Osteoblast (primary cell): ENCODE data around the gene TP73. TPM values are rescaled to one million over a fixed set of nuclear protein-coding genes. Genes with fewer than 3 reads are reported as not detected.

ENCODE experiments used
- DNase-seq: peaks from one replicate; pipeline ENCODE4 v3.0.0; 2011; ENCODE audit warnings: low spot score, mixed read lengths; ENCODE audit not compliant: insufficient read length; ENCODE audit errors: missing footprints
- H2AFZ ChIP-seq: 2 replicates; pipeline ENCODE4 v1.6.0; 2011; ENCODE audit warnings: mild to moderate bottlenecking, low read length
- H3K27ac ChIP-seq: 2 replicates; pipeline ENCODE4 v1.5.1; 2011; ENCODE audit warnings: mild to moderate bottlenecking, low read depth, low read length, moderate library complexity
- H3K27me3 ChIP-seq: 2 replicates; pipeline ENCODE4 v1.6.0; 2012; ENCODE audit warnings: mild to moderate bottlenecking, control low read depth, inconsistent platforms, low read length, moderate library complexity; ENCODE audit not compliant: insufficient read depth
- H3K36me3 ChIP-seq: 2 replicates; pipeline ENCODE4 v1.5.1; 2011; ENCODE audit warnings: mild to moderate bottlenecking, low read length, control low read depth, moderate library complexity; ENCODE audit not compliant: insufficient read depth
- H3K4me1 ChIP-seq: 2 replicates; pipeline ENCODE4 v1.5.1; 2011; ENCODE audit warnings: mild to moderate bottlenecking, low read length, control low read depth, moderate library complexity; ENCODE audit not compliant: insufficient read depth
- H3K4me2 ChIP-seq: 2 replicates; pipeline ENCODE4 v1.6.0; 2011; ENCODE audit warnings: mild to moderate bottlenecking, low read length; ENCODE audit not compliant: insufficient read depth
- H3K4me3 ChIP-seq: fragments of 200-600 bp; sonication (generic); 3 replicates; pipeline ENCODE4 v1.5.1; 2012; ENCODE audit warnings: mild to moderate bottlenecking, low read length, inconsistent platforms; ENCODE audit not compliant: insufficient read depth
- H3K79me2 ChIP-seq: 2 replicates; pipeline ENCODE4 v1.6.0; 2012; ENCODE audit warnings: mild to moderate bottlenecking, low read length, control low read depth, inconsistent platforms; ENCODE audit not compliant: insufficient read depth
- H3K9me3 ChIP-seq: 2 replicates; pipeline ENCODE4 v1.5.1; 2011; ENCODE audit warnings: low read depth, low read length, control low read depth
- H4K20me1 ChIP-seq: 2 replicates; pipeline ENCODE4 v1.6.0; 2012; ENCODE audit warnings: mild to moderate bottlenecking, low read length, control low read depth; ENCODE audit not compliant: insufficient read depth
- total RNA-seq: library from RNA; depleted of rRNA; stranded (reverse); fragments of >200 nt; gene quantifications from 2 replicates; pipeline ENCODE4 v1.2.3, GENCODE V29; 2012
- TF ChIP-seq, protein P1 (sequence below): IDR thresholded peaks from 2 replicates; pipeline ENCODE4 v1.5.1; 2011; ENCODE audit warnings: mild to moderate bottlenecking, low read depth, low read length, moderate library complexity; ENCODE audit errors: extremely low read depth

The TP73 gene
- total RNA-seq, 1 donor, result not detected

DNA sequence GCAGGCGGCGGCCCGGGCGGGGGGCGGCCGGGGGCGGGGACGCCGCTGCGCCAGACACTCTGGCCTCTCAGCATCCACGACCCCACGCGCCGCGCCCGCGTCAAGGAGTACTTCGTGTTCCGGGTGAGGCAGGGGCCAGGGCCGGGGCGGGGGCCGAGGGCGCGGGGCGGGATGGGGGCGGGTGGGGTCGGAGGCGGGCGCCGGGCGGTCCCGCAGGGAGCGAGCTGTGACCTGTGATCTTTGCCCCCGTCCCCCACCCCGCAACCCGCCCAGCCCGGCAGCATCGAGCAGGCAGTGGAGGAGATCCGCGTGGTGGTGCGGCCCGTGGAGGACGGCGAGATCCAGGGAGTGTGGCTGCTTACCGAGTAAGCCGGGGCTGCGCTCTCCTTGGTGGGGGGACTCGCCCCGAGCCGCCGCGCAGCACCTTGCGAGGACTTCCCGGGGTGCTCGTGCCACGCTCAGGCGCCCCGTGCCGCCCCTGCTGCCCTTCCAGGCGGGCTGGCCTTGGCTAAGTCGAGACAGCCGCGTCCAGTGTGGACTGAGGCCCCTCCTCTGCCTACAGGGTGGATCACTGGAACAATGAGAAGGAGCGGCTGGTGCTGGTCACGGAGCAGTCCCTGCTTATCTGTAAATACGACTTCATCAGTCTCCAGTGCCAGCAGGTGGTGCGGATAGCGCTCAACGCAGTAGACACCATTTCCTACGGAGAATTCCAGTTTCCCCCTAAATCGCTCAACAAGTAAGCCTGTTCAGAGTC lies 27.0 kb upstream of the TP73 start:
- H2AFZ ChIP-seq, result peak overlapping the region; percentile 65
- peaks cover 32% of the 10 kb centered on the region for H3K79me2 ChIP-seq
- H3K9me3 ChIP-seq, result no peaks in the 10 kb centered on the region
- peaks cover 18% of the 10 kb centered on the region for H3K4me1 ChIP-seq
- H4K20me1 ChIP-seq, result peaks cover 9% of the 10 kb centered on the region
- H3K4me3 ChIP-seq, result peak overlapping the region; percentile 100
- peak overlapping the region; percentile 87 for H3K4me2 ChIP-seq
- peaks cover 31% of the 10 kb centered on the region for H3K36me3 ChIP-seq
- peak overlapping the region; percentile 5 for H3K27ac ChIP-seq
- peak; percentile 95 for DNase-seq
- TF ChIP-seq, protein P1, sequence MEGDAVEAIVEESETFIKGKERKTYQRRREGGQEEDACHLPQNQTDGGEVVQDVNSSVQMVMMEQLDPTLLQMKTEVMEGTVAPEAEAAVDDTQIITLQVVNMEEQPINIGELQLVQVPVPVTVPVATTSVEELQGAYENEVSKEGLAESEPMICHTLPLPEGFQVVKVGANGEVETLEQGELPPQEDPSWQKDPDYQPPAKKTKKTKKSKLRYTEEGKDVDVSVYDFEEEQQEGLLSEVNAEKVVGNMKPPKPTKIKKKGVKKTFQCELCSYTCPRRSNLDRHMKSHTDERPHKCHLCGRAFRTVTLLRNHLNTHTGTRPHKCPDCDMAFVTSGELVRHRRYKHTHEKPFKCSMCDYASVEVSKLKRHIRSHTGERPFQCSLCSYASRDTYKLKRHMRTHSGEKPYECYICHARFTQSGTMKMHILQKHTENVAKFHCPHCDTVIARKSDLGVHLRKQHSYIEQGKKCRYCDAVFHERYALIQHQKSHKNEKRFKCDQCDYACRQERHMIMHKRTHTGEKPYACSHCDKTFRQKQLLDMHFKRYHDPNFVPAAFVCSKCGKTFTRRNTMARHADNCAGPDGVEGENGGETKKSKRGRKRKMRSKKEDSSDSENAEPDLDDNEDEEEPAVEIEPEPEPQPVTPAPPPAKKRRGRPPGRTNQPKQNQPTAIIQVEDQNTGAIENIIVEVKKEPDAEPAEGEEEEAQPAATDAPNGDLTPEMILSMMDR, result no peak
- no peaks in the 10 kb centered on the region for H3K27me3 ChIP-seq

DNA sequence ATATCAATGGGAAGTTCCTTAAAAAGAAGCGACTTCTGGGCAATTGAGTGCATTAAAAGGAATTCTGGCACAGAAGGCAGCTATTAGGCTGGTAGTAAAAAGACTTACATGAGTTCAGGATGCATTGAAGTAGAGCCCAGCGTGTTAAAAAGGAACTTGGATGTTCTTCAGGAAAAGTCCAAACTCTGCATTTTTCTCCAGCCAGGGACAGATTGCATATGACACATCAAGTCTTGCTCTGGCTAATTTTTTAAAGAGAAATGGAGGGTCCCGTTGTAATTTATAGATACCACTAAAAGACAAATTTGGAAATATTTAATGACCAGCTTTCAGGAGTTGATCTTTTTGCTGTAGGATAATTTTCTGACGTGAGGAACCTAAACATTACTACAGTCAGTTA lies 26.3 kb upstream of the TP73 start:
- Histone ChIP-seq H3K27ac (peak overlapping the region; percentile 5), H3K27me3 (no peaks in the 10 kb centered on the region), H3K36me3 (peaks cover 31% of the 10 kb centered on the region), H3K4me1 (peaks cover 18% of the 10 kb centered on the region), H2AFZ (no peak overlapping the region), H3K79me2 (peaks cover 32% of the 10 kb centered on the region), H3K4me2 (peak overlapping the region; percentile 87), H3K4me3 (peak overlapping the region; percentile 100), H4K20me1 (peaks cover 9% of the 10 kb centered on the region), H3K9me3 (no peaks in the 10 kb centered on the region)
- TF ChIP-seq, protein P1, result no peak
- peak; percentile 68 for DNase-seq

DNA sequence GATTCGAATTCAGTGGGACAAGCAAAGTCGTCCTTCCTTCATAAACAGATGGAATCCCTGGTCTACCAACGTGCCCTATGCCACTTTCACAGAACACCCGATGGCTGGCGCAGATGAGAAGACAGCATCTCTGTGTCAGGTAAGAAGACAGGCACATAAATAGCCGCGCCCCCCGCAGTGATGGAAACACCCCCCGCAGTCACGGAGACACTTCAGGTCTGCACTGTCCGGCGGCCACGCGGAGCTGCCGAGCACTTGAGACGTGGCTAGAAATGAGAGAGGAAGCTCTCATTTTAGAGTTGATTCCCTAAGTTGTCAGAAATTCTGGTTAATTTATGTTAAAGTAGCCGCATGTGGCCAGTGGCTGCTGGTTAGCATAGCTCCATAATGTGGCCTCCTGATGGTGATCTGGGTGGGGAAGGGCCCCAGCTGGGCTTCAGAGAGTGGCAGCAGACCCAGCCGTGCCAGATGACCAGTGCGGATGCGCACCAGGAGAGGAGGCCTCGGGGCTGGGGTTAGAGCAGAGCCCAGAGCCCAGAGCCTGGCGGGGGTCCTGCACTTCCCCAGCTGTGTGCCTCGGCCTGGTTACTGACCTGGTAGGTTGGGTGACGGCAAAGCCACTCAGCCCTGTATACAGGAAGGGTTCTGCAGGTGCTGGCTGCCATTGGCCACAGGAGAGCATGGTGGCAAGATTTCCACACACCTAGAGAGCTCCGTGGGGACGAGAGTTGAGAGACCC lies 24.6 kb upstream of the TP73 start:
- H3K27me3 ChIP-seq, result no peaks in the 10 kb centered on the region
- H3K36me3 ChIP-seq, result peaks cover 34% of the 10 kb centered on the region
- TF ChIP-seq, protein P1, result no peak
- no peak overlapping the region for H3K27ac ChIP-seq
- H3K9me3 ChIP-seq, result no peaks in the 10 kb centered on the region
- peak; percentile 65 for DNase-seq
- H3K4me2 ChIP-seq, result no peak overlapping the region
- H3K4me3 ChIP-seq, result no peak overlapping the region
- peaks cover 18% of the 10 kb centered on the region for H3K4me1 ChIP-seq
- peaks cover 5% of the 10 kb centered on the region for H4K20me1 ChIP-seq
- peaks cover 29% of the 10 kb centered on the region for H3K79me2 ChIP-seq
- no peak overlapping the region for H2AFZ ChIP-seq

DNA sequence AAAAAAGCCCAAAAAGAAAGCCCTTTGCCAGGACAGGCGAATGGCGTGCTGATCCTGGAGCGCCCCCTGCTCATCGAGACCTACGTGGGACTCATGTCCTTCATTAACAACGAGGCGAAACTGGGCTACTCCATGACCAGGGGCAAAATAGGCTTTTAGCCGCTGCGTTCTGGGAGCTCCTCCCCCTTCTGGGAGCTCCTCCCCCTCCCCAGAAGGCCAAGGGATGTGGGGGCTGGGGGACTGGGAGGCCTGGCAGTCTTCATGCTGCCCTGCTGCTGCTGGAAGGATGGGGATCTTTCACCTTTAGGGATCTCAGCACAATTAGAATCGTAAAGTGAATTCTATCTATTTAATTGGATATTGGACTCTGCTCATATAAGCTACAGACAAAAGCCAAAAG lies 23.9 kb upstream of the TP73 start:
- H3K27me3 ChIP-seq, result no peaks in the 10 kb centered on the region
- H3K9me3 ChIP-seq, result no peaks in the 10 kb centered on the region

More for the DNA sequence above, 23.9 kb upstream of the TP73 start:
- no peak overlapping the region for H2AFZ ChIP-seq
- TF ChIP-seq, protein P1, result no peak
- peaks cover 13% of the 10 kb centered on the region for H3K4me1 ChIP-seq
- peaks cover 5% of the 10 kb centered on the region for H4K20me1 ChIP-seq
- DNase-seq, result peak; percentile 48
- no peak overlapping the region for H3K4me2 ChIP-seq
- no peak overlapping the region for H3K4me3 ChIP-seq
- peaks cover 22% of the 10 kb centered on the region for H3K79me2 ChIP-seq
- peaks cover 35% of the 10 kb centered on the region for H3K36me3 ChIP-seq
- no peak overlapping the region for H3K27ac ChIP-seq
